Epithelial cell of proximal tubule (primary cell): ENCODE data around the gene HOXB9. TPM values are rescaled to one million over a fixed set of nuclear protein-coding genes. Genes with fewer than 3 reads are reported as not detected.

Experiments
- DNase-seq: peaks from one replicate; pipeline ENCODE4 v3.0.0-alpha.2; 2011; ENCODE audit warnings: low read depth
- H3K4me3 ChIP-seq: 2 replicates; pipeline ENCODE4 v1.5.1; 2011; ENCODE audit warnings: low read depth, mild to moderate bottlenecking, low read length
- total RNA-seq: library from RNA; depleted of rRNA; stranded (reverse); fragments of >200 nt; gene quantifications from 2 replicates; pipeline ENCODE4 v1.2.3, GENCODE V29; 2015
- TF ChIP-seq, protein P1 (sequence below): conservative IDR thresholded peaks from 2 replicates; pipeline ENCODE4 v1.5.1; 2012; ENCODE audit warnings: low read depth, mild to moderate bottlenecking, low read length

The HOXB9 gene
- total RNA-seq, 1 donor from 2014 or later, result 74.5 TPM

DNA sequence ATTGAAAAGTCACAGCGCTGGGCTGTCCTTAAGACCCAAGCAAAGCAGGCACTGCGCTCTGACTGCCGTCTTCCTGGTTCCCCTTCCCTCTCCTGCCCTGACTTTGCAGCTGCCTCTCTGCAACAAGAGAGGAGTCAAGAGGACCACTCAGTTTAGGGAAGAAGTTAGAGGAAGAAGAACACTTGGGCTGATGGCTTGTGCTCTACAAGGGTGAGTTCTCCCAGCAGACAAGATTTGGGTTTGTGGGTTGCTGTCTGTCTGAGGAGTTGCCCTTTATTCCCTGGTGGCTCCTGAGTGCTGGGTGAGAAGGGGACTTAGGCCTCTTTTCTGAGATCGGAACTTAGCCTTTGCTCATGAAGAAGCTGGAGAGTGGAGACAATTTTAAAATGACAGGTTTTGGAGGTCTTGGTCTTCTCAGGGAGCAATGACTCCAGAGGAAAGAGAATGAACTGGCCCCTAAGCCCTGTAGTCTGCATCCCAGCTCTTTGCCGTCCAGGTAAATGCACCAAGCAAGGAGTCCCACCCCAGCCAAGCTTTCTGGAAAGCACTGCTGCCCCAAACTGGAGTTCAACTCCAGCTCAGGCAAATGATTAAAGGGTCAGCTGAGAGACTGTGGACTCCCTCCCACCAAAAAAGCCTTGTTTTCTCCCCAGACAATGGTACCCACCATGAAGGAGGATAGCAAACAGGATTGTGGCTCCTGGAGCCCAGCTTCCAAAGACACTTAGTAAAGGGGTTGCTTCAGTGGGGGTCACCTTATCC, 2.7 kb upstream of the HOXB9 start:
- H3K4me3 ChIP-seq, result no peak overlapping the region
- TF ChIP-seq, protein P1, sequence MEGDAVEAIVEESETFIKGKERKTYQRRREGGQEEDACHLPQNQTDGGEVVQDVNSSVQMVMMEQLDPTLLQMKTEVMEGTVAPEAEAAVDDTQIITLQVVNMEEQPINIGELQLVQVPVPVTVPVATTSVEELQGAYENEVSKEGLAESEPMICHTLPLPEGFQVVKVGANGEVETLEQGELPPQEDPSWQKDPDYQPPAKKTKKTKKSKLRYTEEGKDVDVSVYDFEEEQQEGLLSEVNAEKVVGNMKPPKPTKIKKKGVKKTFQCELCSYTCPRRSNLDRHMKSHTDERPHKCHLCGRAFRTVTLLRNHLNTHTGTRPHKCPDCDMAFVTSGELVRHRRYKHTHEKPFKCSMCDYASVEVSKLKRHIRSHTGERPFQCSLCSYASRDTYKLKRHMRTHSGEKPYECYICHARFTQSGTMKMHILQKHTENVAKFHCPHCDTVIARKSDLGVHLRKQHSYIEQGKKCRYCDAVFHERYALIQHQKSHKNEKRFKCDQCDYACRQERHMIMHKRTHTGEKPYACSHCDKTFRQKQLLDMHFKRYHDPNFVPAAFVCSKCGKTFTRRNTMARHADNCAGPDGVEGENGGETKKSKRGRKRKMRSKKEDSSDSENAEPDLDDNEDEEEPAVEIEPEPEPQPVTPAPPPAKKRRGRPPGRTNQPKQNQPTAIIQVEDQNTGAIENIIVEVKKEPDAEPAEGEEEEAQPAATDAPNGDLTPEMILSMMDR, result no peak
- DNase-seq, result no peak

GRCh38 chr17:48627623-48628521, 1.7 kb upstream of the HOXB9 start:
- H3K4me3 ChIP-seq, result no peak overlapping the region
- TF ChIP-seq, protein P1, result no peak
- DNase-seq, result no peak

GRCh38 chr17:48627118-48627597, 1.0 kb upstream of the HOXB9 start:
- H3K4me3 ChIP-seq, result peak overlapping the region; percentile 82
- TF ChIP-seq, protein P1, result no peak
- DNase-seq, result no peak

GRCh38 chr17:48625495-48626244, 488 bp downstream of the HOXB9 start:
- TF ChIP-seq, protein P1, result no peak
- peak overlapping the region; percentile 82 for H3K4me3 ChIP-seq
- DNase-seq, result no peak

DNA sequence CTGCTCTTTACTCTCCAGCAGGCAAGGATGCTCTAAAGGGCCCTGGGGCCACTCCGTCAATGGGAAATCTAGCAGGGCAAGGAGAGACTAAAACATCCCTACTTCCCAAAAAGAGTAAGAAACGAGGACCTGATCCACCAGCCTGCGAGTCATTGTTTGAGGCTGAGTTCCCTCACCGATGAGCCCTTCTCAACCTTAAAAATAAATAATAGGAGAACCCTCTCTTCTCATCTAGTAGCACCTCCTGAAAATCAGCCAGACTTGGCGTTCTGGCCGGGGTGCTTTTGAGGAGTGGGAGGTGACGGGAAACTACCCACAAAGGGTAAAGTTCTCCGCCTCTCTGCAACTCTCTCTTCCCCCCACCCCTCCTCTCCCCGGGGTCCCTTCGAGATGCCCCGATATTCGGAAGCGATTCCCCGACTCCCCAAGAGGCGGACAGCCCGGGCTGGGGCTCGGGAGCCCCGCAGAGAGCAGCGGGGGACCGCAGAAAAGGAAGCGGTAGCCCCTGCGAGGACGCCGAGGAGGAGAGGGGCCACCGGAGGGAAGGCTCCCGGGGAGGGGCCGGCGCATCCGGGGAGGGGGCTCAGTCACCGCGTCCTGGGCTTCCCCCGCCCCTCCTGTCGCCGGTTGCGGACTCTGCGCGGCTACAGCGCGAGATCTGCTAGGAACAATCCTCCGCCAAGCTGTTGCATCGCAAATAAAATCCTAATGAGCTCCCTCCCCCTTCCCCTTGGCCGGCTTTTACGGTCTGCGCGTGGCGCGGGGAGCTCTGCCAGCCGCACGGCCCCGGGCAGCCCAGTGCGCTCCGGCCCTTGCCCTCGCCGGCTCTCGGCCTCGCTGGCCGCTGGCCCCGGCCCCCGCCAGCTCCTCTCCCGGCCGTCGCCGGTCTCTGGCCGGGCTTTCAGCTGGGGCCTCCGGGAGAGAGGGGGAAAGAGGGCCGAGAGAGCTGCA, 1.3 kb downstream of the HOXB9 start:
- peak overlapping the region; percentile 82 for H3K4me3 ChIP-seq
- DNase-seq, result no peak
- TF ChIP-seq, protein P1, result no peak

- TF ChIP-seq, protein P1, result no peak
- no peak for DNase-seq
- peak overlapping the region; percentile 82 for H3K4me3 ChIP-seq
Observed at GRCh38 chr17:48624118-48624517, 2.0 kb downstream of the HOXB9 start.
